Measurements from ENCODE around the gene TXLNG.

DNA sequence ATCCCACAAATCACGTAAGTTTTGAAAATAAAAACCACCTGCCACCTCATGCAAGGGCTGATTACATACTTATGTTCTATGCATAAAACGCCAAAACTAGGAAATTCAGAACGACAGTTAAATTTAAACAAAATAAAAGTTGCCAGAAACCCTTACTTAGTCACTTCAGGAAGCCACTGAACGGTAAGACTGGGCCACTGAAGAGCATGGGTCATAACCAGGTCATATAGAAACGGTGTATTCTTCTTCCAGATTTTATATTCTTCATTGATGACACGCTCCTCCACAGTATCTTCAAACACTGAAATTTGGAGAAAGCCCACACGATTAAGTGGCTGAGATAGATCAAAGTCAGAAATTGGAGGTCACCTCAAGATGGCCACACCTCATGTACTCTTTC lies 82.7 kb downstream of the TXLNG start:
- TF ChIP-seq CTCF (tag by site-specific recombination; IDR thresholded peaks at IDR 0.05) = no peak
- TF ChIP-seq REST (tag by site-specific recombination; IDR thresholded peaks at IDR 0.05) = no peak
- TF ChIP-seq ZNF280D (tag by site-specific recombination; IDR thresholded peaks at IDR 0.05) = no peak
- TF ChIP-seq, protein P1, sequence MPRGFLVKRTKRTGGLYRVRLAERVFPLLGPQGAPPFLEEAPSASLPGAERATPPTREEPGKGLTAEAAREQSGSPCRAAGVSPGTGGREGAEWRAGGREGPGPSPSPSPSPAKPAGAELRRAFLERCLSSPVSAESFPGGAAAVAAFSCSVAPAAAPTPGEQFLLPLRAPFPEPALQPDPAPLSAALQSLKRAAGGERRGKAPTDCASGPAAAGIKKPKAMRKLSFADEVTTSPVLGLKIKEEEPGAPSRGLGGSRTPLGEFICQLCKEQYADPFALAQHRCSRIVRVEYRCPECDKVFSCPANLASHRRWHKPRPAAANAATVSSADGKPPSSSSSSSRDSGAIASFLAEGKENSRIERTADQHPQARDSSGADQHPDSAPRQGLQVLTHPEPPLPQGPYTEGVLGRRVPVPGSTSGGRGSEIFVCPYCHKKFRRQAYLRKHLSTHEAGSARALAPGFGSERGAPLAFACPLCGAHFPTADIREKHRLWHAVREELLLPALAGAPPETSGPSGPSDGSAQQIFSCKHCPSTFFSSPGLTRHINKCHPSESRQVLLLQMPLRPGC (tag by site-specific recombination; IDR thresholded peaks at IDR 0.05) = no peak
- no peak for TF ChIP-seq MZF1 (tag by site-specific recombination; IDR thresholded peaks at IDR 0.05; ENCODE audit: borderline replicate concordance)
- no peak for TF ChIP-seq ZNF426 (tag by site-specific recombination; IDR thresholded peaks at IDR 0.05)
- TF ChIP-seq ZNF837 (tag by site-specific recombination; IDR thresholded peaks at IDR 0.05) = no peak
- TF ChIP-seq SCRT2 (tag by site-specific recombination; IDR thresholded peaks at IDR 0.05) = no peak
- TF ChIP-seq ZNF423 (tag by site-specific recombination; IDR thresholded peaks at IDR 0.05) = no peak
